DND-41 (cell line): ENCODE results near the gene ARRDC4.
A peak's percentile ranks its signal among the peaks of the same experiment; 100 is the strongest.

Experiments used
- ATAC-seq: fragments of 200-7000 bp; cut with Tn5 transposase; 3 replicates; pipeline ENCODE4 v1.9.1; 2021; ENCODE audit warnings: low read depth; ENCODE audit not compliant: insufficient read depth
- DNase-seq: peaks from one replicate; pipeline ENCODE4 v3.0.0-alpha.2; 2020
- H2AFZ ChIP-seq: 2 replicates; pipeline ENCODE4 v1.6.0; 2012; ENCODE audit warnings: low read depth, low read length
- H3K27ac ChIP-seq: 2 replicates; pipeline ENCODE4 v1.5.1; 2012; ENCODE audit warnings: low read length, inconsistent platforms
- H3K27me3 ChIP-seq: fragments of 200-600 bp; sonication (generic); 2 replicates; pipeline ENCODE4 v1.6.0; 2012; ENCODE audit warnings: low read length, mild to moderate bottlenecking, inconsistent platforms; ENCODE audit not compliant: insufficient read depth, poor library complexity
- H3K36me3 ChIP-seq: 2 replicates; pipeline ENCODE4 v1.5.1; 2012; ENCODE audit warnings: low read length, inconsistent platforms; ENCODE audit not compliant: insufficient read depth
- H3K4me1 ChIP-seq: 2 replicates; pipeline ENCODE4 v1.5.1; 2012; ENCODE audit warnings: mild to moderate bottlenecking, low read length; ENCODE audit not compliant: insufficient read depth
- H3K4me2 ChIP-seq: 2 replicates; pipeline ENCODE4 v1.6.0; 2012; ENCODE audit warnings: mild to moderate bottlenecking, moderate library complexity, low read length, inconsistent platforms; ENCODE audit not compliant: insufficient read depth
- H3K4me3 ChIP-seq, 2 experiments: fragments of 200-600 bp in 1 of 2; shearing (Covaris generic) in 1 of 2; 2 replicates each; pipeline ENCODE4 v1.5.1; 2012 to 2016; ENCODE audit warnings: inconsistent platforms in 2 of 2, low read length in 2 of 2, mild to moderate bottlenecking in 2 of 2, low read depth in 1 of 2, moderate library complexity in 1 of 2
- H3K79me2 ChIP-seq: 2 replicates; pipeline ENCODE4 v1.6.0; 2012; ENCODE audit warnings: low read length, inconsistent platforms; ENCODE audit not compliant: insufficient read depth
- H3K9ac ChIP-seq: 2 replicates; pipeline ENCODE4 v1.6.0; 2012; ENCODE audit warnings: low read depth, mild to moderate bottlenecking, inconsistent platforms, low read length, moderate library complexity
- H3K9me3 ChIP-seq: 2 replicates; pipeline ENCODE4 v1.5.1; 2012; ENCODE audit warnings: low read length, moderate library complexity, mild to moderate bottlenecking, inconsistent platforms; ENCODE audit not compliant: insufficient read depth, severe bottlenecking
- H4K20me1 ChIP-seq: 2 replicates; pipeline ENCODE4 v1.6.0; 2012; ENCODE audit warnings: low read length; ENCODE audit not compliant: insufficient read depth
- CTCF ChIP-seq: IDR thresholded peaks from 2 replicates; pipeline ENCODE4 v1.5.1; 2012; ENCODE audit warnings: borderline replicate concordance, low read length, moderate library complexity, mild to moderate bottlenecking; ENCODE audit not compliant: poor library complexity, severe bottlenecking; ENCODE audit errors: extremely low read depth
- EZH2 ChIP-seq: IDR thresholded peaks from 3 replicates; pipeline ENCODE4 v1.6.1; 2012; ENCODE audit warnings: borderline replicate concordance, low read depth, mild to moderate bottlenecking, moderate library complexity, low read length, inconsistent platforms; ENCODE audit not compliant: severe bottlenecking

The ARRDC4 gene

GRCh38 chr15:97976766-97977503, 16.4 kb downstream of the ARRDC4 start:
- H2AFZ ChIP-seq, result no peak overlapping the region
- H3K4me3 ChIP-seq, result no peak overlapping the region
- no peak overlapping the region for H3K9ac ChIP-seq
- no peaks in the 10 kb centered on the region for H4K20me1 ChIP-seq
- H3K9me3 ChIP-seq, result no peaks in the 10 kb centered on the region
- ATAC-seq (no peak), DNase-seq (no peak)
- peaks cover 5% of the 10 kb centered on the region for H3K4me1 ChIP-seq
- H3K4me2 ChIP-seq, result no peak overlapping the region
- no peaks in the 10 kb centered on the region for H3K79me2 ChIP-seq
- no peak overlapping the region for H3K27ac ChIP-seq
- H3K27me3 ChIP-seq, result no peaks in the 10 kb centered on the region
- peaks cover 22% of the 10 kb centered on the region for H3K36me3 ChIP-seq
- no peak for TF ChIP-seq EZH2
- no peak for TF ChIP-seq CTCF

- no peaks in the 10 kb centered on the region for H3K79me2 ChIP-seq
- H2AFZ ChIP-seq, result no peak overlapping the region
- ATAC-seq (no peak), DNase-seq (no peak)
- TF ChIP-seq EZH2 (no peak), CTCF (no peak)
- H3K27ac ChIP-seq, result no peak overlapping the region
- H3K9me3 ChIP-seq, result no peaks in the 10 kb centered on the region
- H3K4me1 ChIP-seq, result peaks cover 6% of the 10 kb centered on the region
- no peaks in the 10 kb centered on the region for H3K27me3 ChIP-seq
- peaks cover 14% of the 10 kb centered on the region; the same call in 1 of the 2 replicates for H3K36me3 ChIP-seq
- no peaks in the 10 kb centered on the region for H4K20me1 ChIP-seq
- no peak overlapping the region for H3K4me3 ChIP-seq
- H3K9ac ChIP-seq, result no peak overlapping the region
- H3K4me2 ChIP-seq, result no peak overlapping the region
Observed at GRCh38 chr15:97977734-97978133, 17.2 kb downstream of the ARRDC4 start.

DNA sequence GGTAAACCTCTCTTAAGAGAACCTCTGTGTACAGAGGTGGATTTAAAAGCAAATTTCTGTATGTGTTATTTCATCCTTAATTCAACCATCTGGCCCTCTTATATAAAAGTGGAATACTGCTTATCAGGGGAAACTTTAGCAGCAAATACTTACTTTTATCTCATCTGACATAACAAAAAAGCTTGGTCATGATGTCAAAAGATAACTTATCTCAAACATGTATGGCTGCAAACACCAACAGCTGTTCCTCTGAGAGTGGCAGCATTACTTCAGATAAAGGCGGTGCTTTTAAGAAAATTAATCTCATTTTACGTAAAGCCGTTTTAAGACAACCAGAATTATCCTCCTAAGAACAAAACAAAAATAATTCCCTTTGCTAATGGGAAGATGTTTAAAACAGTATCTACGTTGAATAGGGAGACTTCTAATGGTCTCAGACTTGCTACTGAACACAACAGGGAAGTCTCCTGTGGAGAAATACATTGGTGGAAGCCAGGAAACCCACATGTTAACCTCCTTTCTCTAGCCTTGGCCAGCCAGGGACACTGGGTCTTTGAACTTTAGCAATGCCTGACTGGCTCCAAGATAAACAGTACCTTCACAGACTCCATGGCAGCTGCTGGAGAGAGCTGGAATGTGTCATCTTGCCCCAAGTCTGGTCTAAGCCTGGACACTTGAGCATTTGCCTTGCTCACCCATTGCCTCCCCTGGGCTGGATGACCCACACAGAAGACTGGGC, 18.1 kb downstream of the ARRDC4 start:
- TF ChIP-seq CTCF (no peak), EZH2 (no peak)
- Histone ChIP-seq H3K36me3 (peaks cover 9% of the 10 kb centered on the region; the same call in 1 of the 2 replicates), H3K9ac (no peak overlapping the region), H3K4me2 (no peak overlapping the region), H3K4me3 (no peak overlapping the region), H3K79me2 (no peaks in the 10 kb centered on the region), H3K4me1 (peaks cover 14% of the 10 kb centered on the region), H3K9me3 (no peaks in the 10 kb centered on the region), H2AFZ (0 out of 2 replicates have a peak overlapping the region, but pooled peaks have one; percentile 10), H3K27me3 (no peaks in the 10 kb centered on the region), H3K27ac (peak overlapping the region; percentile 21; the same call in 1 of the 2 replicates), H4K20me1 (no peaks in the 10 kb centered on the region)
- ATAC-seq (no peak), DNase-seq (no peak)
